DMS 273 (cell line): ENCODE data around the gene WSB1.
A peak's percentile ranks its signal among the peaks of the same experiment; 100 is the strongest.
"Not testable (repeated sequence)": the region's sequence is repeated elsewhere in the genome, so short reads cannot be mapped to it uniquely, and the experiment has no call there.

Source experiments
- DNase-seq: peaks from one replicate; lab custom pipeline; 2025; ENCODE audit not compliant: unreplicated experiment; lab: John Stamatoyannopoulos, UW

The WSB1 gene

DNA sequence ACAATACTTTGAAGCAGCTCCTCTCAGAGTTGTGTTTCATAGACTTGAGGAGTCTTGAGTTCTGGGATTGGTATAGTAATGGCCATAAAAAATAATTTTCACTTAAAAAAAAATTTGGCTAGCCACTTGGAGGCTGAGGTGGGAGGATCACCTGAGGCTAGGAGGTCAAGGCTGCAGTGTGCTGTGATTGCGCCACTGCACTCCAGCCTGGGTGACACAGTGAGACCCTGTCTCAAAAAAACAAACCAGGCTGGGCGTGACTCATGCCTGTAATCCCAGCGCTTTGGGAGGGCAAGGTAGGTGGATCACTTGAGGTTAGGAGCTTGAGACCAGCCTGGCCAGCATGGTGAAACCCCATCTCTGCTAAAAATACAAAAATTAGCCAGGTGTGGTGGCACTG lies 14.8 kb upstream of the WSB1 start:
- DNase-seq: not testable (repeated sequence)

DNA sequence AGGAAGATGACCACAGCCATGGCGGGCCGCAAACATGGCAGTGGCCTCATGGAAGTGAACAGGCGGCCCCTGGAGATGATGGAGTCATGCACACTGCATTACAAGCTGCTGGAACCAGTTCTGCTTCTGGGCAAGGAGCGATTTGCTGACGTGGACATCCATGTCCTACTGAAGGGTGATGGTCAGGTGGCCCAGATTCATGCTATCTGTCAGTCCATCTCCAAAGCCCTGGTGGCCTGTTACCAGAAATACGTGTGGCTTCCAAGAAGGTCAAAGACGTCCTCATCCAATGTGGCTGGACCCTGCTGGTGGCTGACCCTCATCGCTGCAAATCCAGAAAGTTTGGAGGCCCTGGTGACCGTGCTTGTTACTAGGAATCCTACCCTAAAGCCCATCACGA lies 13.4 kb upstream of the WSB1 start:
- DNase-seq: no peak

DNA sequence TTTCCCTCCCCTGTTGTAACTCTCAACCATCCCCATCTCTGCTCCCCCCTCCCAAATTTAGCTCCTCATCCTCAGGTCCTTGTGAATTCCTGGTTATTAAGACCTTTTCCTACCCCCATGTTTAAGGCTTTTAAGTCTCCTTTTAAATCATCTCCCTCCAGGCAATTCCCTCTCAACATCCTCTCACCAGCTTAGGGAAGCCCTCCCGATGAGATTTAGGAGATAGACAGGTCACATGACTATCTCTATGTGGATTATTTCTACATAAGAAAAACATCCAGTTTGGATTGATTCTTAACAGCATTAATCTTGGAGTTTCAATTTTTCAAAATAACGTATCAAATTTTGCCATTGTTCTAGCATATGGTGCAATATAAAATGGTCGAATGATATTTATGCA lies 12.5 kb upstream of the WSB1 start:
- no peak for DNase-seq

DNA sequence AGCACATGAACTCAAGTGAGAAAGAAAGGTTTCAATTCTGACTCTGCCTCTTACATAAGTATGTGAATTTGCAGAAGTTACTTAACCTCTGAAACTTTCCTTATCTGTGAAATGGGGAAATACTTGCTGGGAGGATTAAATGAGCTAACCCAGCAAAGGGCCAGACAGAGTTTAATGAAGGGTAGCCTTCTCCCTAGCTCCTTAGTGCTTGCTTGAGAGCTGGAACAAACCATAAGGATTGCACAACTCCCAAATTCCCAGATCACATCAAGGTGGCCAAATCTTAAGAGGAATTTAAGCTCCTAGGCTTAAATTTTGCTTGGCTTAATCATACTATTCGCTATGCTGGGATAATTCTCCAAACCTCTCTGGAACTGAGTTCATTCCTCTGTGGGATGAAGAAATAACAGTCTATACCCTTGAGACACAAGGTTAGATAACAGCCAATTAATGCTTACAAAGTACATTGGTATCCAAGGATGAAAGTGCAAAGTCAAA lies 11.8 kb upstream of the WSB1 start:
- DNase-seq: no peak

GRCh38 chr17:27283060-27283459 lies 10.9 kb upstream of the WSB1 start:
- DNase-seq: no peak

DNA sequence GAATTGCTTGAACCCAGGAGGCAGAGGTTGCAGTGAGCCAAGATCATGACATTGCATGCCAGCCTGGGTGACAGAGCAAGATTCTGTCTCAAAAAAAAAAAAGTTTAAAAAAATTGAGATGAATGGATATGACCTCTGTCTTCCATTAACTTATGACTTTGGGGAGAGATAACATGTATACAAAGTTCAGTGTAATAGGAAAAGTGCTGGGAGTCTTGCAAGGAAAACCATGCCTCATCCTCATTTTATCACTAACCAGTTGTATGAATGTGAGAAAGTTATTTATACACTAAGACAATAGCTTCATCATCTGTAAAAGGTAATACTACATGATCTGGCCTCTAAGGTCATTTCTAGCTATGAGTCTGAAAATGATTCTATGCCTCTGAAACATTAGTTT lies 10.2 kb upstream of the WSB1 start:
- DNase-seq: no peak

DNA sequence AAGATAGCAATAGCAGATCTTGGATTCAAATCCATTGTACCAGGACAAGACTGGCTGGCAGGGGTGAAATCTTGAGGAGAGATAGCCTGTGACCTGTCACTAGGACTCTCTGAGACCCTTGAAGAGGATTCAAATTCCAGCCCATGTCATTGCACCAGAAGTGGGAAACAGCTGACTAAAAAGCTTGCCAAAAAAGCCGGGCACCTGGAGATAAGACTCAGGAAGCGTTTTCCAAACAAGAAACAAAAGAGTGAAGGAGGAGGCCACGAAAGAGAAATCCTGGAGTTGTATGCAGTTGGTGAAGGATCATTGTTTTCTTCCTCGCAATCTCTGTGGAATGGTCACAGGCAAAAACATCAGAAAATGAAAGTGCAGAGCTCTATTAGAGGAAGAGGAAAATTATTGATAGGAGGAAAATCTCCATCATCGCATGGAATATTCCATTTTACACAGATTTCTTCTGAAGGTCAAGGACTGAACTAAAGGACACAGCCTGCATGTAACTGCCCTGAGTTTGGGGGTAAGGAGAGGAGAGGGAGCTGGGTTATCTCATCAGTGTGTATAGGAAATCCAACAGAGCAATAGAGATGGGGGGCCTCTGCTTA lies 9.0 kb upstream of the WSB1 start:
- peak; percentile 9 for DNase-seq

GRCh38 chr17:27285516-27285915 lies 8.4 kb upstream of the WSB1 start:
- no peak for DNase-seq

- no peak for DNase-seq
Observed at GRCh38 chr17:27288183-27288582, 5.7 kb upstream of the WSB1 start.

- no peak for DNase-seq
Observed at GRCh38 chr17:27289856-27290255, 4.1 kb upstream of the WSB1 start.

GRCh38 chr17:27290916-27291598 lies 2.9 kb upstream of the WSB1 start:
- peak; percentile 9 for DNase-seq

DNA sequence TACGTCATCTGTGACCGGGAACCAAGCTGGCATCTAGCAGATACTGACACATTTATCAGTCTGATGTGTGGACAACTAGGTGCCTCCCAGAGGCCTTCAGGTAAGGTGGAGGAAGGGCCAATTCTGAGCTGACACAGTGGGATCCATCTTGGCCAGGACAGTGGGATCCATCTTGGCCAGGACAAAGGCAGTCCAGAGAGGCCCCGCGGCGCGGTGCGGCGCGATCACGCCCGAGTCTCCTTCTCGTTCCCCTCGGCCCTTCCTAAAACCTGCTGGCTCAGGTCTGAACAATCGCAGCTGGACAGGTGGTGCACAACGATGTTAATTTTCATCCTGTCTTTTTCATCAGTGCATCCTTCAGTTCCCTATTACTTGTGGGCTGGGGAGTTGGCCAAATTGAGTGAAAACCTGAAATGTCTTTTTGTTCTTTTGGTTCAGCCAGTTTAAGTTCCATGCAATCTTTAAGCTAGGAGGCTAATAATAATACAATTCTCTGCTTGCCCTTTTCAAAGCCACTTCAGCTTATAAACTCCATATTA lies 486 bp upstream of the WSB1 start:
- no peak for DNase-seq

DNA sequence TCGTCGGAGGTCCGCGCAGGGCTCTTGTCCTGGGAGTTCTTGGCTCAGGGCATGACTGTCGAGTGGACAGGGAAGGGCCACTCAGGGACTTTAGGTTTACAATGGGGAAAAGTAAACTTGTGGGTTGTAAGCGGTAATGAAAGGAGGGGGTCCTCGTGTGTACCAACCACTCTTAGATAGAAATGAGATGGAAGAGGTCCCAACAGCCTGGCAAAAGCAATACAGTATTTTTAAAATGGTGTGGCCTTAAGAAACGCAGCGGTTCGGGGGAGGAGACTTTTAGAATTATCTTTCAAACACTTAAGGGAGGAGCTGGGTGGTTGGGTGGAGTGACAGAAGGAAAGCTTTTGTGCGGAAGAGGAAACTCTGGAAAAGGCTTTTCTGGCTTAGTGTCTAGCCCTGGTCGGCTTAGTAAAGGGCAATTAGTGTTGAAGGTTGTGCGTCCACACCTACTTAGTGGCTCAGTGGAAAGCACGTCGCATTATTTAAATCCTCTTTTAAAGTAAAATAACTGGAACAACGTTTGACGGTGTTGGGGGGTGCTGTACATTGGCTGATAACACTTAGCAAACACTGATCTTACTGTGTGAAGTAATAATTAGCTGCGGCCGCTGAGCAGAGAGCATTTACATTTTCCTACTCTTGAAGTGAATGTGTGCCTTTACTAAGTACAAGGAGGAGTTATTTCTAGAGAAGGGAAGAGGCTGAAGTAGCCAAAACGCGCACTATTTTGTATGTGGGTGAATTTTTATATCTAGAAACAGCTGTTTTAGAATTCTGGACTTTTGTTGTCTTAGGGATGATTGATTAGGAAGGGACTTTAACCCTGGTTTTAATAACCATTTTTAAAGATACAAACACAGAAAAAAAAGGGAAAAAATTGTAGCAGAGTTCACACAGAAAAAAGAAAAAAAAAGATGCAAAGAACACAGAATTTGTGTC lies 1.0 kb downstream of the WSB1 start:
- peak; percentile 87 for DNase-seq

DNA sequence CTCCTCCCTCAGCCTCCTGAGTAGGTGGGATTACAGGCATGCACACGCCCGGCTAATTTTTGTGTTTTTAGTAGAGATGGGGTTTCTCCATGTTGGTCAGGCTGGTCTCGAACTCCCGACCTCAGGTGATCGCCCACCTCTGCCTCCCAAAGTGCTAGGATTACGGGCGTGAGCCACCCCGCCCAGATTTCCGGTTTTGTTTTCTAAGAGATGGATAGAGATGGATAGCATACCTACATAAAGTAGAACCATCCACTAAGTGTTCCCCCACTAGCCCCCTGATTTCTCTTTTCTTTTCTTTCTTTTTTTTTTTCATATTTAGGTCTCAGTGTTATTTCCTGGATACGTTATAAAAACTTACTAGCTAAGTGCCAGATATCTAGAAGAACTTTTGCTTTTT lies 2.0 kb downstream of the WSB1 start:
- no peak for DNase-seq

DNA sequence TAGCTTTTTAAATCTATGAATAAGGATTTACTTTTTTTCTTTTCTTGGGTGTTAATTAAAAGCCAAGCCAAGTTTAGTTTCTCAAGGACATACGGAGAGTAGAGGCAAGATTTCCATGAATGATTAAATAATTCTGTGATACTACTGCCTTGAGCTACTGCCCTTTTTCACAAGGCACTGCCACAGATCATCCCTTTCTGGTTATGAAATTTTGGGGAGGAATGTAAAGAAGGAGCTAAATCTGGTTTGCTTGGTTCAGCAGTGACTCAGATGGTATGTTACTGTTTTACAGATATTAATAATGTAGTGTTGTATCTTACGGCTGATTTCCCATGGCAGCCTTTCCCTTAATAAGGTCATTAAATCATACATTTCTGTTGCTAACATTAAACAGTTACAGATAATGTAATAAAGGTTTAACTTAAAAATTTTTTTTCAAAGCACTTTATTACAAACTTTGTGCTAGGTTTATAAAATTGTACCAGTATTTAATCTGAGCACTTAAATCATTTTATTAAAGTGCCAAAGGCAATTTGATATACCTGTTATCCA lies 2.6 kb downstream of the WSB1 start:
- no peak for DNase-seq

DNA sequence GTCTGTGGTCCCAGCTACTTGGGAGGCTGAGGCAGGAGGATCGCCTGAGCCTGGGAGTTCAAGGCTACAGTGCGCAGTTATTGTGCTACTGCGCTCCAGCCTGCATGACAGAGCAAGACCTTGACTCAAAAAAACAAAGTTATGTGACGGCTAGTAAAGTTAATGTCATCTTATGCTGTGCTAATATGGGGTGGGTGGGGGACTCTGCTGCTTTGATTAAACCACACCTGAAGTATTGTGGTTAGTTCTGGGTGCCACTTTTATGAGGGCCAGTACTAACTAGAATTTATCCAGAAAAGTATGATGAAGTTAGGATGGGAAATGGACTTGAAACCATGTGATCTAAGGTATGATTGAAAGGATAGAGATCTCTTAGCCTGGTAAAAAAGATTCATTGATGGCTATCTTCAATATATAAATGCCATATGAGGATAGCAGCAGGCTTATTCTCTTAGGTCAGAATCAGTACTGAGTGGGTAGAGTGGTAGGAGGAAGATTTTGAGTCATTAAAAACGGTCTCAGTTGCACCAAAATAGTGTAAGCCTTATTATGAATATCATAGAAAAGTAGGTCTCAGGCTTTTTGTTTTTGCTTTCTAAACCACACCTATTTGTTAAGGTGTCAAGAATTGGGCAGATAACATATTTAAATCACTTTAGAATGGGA lies 5.6 kb downstream of the WSB1 start:
- DNase-seq: no peak

GRCh38 chr17:27303734-27304133 lies 9.8 kb downstream of the WSB1 start:
- DNase-seq: no peak

DNA sequence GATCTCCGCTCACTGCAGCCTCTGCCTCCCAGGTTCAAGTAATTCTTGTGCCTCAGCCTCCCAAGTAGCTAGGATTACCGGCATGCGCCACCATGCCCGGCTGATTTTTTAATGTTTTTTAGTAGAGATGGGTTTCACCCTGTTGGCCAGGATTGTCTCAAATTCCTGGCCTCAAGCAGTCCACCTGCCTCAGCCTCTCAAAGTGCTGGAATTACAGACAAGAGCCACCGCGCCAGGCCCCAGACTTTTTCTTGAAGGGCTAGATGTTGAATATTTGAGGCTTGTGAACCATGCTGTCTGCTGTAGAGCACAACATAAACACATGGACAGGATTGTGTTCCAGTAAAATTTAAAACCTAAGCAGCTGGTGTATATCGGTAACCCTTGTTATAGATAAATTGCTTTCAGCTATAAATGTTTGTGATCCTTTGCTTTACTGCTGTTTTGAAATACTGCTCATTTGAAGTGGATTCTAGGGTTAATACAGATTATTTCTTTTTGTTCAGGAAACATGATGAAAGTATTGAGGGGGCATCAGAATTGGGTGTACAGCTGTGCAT lies 12.4 kb downstream of the WSB1 start:
- DNase-seq: no peak

GRCh38 chr17:27310565-27311110 lies 16.7 kb downstream of the WSB1 start:
- no peak for DNase-seq

- DNase-seq: no peak
Observed at GRCh38 chr17:27313301-27313700, 19.4 kb downstream of the WSB1 start.
